Effector CD4-positive, alpha-beta T cell (primary cell): ENCODE measurements around the gene ZNF407.

Experiments used
- DNase-seq: peaks from one replicate; pipeline ENCODE4 v3.0.0-alpha.2; 2020

The ZNF407 gene

DNA sequence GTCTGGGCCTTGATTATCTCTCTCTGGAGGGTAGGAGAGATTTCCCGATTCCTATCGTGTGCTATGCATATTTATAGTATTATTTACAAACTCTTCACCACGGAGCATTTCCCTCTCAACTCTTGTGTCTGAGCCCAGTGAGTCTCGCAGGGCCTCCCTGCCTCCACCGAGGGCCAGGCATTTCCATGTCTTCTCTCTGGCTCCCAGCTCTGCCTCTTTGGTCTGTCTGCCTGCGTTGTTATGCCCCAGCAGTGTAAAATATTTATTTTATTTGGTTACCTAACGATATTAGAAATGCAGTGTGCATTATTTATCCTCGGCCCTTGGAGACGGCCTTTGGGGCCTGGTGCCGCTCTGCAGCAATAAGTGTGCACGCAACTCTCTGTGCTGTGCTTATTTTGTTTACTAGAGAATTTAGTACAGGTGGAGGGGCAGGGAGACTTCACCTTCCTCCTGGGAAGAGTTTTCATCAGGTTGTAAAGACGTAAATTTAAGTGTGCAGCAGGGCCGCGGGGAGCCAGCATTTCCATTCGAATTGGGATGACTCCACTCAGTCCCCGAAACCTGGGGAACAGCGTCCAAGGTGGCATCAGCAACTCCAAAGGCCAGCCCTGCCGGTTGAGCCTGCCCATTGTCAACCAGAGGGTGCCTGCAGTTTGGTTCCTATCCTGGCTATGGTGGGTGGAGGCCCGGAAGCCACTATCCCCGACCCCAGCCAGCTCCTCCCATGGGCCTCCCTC is 511.1 kb downstream of the ZNF407 start:
- DNase-seq: no peak

DNA sequence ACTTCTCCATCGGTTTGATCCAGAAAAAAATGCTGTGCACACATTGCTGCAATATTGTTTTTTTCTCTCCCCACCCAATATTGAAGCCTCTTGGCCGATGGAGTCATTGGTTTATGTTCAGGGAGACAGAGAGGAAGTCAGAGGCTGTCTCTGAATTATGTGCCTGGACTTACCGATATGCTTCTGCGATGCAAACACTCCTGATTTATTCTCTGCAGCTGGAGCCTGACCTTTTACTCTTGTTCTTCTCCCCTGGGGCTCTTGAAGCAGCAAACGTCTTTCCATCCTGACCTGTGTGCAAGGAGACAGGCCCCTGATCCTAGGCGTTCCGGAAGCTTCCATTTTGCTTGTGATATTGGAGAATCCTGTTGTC is 511.6 kb downstream of the ZNF407 start:
- DNase-seq: no peak

DNA sequence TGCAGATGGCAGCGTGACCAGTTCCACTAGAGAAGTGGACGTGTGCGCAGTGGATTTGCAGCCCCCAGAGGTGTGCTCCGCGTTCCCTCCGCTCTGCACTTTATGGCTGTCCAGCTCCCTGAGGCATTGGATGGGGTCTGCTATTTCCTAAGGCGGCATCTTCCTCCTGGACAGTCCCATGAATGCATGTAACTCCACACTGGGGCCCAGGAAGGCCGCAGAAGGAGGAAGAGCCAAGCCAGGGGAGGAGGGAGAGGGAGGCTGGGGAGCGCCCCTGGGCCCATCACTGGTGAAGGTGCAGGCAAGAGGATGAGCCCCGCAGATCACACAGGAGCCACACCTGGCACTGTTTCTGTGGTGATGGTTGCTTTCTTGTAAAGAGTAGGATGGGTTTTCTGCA is 512.1 kb downstream of the ZNF407 start:
- no peak for DNase-seq

DNA sequence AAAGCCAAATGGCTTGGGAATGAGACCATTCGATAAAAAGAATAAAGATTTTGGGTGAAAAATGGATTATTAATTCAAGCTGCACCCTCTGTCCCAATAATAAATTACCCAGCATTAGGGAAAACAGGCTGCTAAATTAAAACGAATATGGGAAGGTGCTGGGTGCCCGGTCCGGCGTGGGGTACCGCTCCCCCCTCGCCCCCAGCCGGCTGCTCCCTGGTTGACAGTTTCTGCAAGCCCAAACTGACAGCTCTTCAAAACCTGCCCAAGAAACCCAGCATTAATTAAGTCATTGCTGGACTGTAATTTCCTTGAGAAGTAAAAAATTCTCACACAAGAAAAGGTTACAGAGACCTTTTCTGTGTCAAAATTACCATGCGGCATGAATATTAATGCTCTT is 512.6 kb downstream of the ZNF407 start:
- DNase-seq: no peak

DNA sequence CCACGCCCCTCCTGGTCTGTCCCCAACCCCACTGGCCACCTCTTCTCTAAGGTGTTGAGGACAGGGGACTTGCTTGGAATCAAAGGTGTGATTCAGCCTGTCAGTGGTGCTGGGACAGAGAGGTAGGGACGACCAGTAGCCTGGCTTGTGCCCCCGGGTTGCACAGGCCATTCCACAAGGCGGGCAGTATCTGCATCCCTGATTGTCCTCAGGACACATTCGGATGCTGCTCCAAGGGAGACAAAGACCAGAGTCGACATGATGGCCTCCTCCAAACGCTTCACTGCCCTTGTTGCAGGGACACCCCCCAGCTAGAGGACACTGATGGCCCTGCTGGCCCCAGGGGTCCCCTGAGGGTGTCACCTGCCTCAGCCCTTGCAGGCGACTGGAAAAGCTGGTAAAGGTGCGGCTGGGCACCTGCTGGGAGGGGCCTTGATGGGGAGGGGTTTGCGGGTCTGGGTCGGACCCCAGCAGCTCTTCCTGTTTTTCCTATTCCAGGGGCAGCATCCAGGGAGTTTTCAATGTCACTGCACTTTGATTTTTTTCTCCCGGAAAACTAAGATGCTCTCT is 513.3 kb downstream of the ZNF407 start:
- no peak for DNase-seq

DNA sequence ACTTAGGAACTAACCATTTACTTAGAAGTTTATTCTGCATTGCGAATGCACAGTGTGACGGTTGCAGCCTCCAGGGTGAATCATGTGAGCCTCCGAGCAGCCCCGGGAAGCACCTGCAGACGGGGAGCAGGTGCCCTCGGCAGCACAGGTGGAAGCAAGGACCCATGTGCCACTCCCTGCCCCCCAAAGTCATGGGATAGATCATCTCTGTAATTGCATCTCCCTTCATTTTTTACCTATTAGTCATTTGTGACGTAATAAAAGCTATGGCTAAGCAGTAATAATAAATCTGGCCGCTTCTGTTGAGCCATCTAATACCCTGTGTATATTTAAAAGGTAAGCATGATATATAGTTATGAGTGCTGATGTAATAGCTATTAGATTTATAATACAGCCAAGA is 514.1 kb downstream of the ZNF407 start:
- DNase-seq: no peak

DNA sequence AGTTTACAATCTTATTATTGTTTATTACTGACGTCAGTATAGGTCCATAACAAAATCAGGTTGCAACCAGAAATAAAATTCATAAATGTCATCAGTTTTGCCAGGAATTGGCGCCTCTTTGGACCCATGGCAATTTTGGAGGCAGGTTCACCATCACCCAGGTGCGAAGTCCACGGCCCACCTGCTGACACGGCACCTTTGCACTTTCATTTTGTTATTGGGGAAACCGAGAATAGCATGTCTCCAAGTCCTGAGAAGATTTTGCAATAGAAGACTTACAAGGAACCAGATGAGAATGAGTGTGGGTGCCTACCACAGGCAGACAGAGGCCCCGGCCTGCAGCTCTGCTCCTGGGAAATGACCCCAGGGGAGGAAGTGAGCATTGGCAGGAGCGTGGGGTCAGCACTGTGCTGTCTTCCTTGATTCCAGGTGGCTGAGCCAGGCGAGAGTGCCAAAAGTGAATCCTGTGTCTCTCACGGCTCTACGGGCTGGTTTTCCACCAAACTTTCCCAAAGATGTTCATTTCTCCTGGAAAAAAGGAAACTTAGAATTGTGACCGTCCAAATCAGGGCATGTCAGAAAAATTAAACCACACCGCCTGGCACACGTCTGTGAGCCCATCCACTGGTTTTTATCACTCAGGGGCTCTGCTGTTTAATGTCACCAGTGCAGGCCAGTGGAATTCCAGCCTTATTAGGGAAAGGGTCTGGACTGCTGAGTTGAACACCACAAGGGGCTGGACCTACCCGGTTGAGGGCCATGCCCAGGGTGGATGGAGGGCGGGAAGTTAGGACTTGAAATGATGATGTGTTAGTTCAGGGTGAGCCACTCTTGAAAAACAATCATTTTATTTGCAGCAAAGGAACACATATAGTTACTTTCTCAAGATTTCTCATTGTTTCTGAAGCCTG is 514.8 kb downstream of the ZNF407 start:
- DNase-seq: no peak

DNA sequence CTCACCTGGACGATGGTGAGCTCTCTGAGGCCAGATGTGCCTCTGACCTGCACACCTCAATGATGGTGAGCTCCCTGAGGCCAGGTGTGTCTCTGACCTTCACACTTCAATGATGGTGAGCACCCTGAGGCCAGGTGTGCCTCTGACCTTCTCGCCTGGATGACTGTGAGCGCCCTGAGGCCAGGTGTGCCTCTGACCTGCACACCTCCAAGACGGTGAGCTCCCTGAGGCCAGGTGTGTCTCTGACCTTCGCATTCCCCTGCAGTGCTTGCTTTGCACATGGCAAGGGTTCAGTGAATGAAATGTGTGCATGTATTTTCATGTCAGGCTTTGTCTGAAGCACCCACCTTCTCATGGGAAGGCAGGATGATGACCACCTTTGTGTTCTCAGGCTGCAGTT is 515.8 kb downstream of the ZNF407 start:
- no peak for DNase-seq

DNA sequence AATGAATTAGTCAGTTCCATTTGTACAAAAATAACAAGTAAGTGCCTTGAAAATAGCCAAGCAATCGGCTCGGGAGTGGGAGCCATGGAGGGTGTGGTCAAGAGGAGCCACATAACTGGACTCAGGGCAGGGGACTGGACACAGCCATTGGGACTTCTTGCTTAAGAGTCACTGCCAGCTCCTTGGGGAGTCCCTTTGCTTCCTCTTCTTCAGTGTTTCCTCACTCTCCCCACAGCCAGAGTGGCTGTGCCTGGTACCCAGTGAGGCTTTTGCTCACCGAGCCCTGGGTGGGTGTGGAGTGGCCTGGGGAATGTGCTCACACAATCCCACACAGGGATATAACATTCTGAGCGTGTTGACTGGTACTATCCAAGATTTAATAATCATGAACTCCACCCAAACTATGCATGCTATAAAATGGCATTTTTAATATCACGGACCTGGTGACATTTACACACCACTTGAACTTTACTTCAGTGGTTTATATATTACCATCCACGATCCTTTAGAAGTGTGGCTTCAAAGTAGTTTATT is 516.6 kb downstream of the ZNF407 start:
- DNase-seq: no peak
